Left lobe of liver (tissue), 2 donors: ENCODE results near the gene SLCO2A1. TPM values are rescaled to one million over a fixed set of nuclear protein-coding genes. Genes with fewer than 3 reads are reported as not detected.
A peak's percentile ranks its signal among the peaks of the same experiment; 100 is the strongest.

Experiments
- ATAC-seq: fragments of 200-7000 bp; cut with Tn5 transposase; one replicate; pipeline ENCODE4 v1.9.1; 2020; ENCODE audit warnings: mild to moderate bottlenecking, moderate library complexity
- DNase-seq: peaks from one replicate; pipeline ENCODE4 v3.0.0-alpha.2; 2020; ENCODE audit warnings: low spot score
- total RNA-seq: library from RNA; stranded (reverse); gene quantifications from one replicate; pipeline ENCODE4 v1.2.1, GENCODE V29; 2021
- donor health status: DM: no; HTN: no; CAD: no; lungs with moderate emphysema.
- donor health status: DM: no; HTN: yes; CAD: no.

The SLCO2A1 gene
- total RNA-seq, 1 donor from 2014 or later: 7.4 TPM

DNA sequence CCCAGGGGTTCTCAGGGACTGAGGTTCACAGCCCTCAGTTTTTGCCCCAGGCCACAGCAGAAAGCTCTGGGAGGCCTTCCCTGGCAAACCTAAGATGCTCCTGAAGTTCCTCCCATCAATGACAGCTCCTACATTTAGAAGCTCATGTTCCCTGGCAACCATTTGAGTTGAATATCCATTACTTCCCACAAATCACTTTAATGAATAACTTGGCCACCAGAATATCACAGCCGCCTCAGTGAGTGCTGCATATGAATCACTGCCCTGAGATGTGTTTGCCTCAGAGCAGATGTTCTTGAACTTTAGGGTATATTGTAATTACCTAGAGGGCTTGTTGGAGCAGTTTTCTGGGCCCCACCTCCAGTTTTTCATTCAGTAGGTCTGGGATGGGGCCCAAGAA is 27.4 kb downstream of the SLCO2A1 start:
- no peak for DNase-seq
- ATAC-seq: no peak

DNA sequence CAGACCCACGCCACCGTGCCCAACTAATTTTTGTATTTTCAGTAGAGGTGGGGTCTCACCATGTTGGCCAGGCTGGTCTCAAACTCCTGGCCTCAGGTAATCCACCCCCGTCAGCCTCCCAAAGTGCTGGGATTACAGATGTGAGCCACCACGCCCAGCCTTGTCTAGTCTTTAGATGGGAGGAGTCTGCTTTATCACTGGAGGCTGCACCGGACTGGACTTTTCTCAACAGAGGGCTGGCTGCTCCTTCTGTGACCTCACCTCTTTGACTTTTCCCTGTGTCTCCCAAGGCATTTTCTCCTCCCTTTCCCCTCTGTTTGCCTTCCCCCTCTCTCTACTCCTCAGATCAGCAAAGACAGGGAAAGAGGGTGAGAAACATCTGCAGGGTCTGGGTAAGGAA is 28.5 kb downstream of the SLCO2A1 start:
- no peak for ATAC-seq
- no peak for DNase-seq

DNA sequence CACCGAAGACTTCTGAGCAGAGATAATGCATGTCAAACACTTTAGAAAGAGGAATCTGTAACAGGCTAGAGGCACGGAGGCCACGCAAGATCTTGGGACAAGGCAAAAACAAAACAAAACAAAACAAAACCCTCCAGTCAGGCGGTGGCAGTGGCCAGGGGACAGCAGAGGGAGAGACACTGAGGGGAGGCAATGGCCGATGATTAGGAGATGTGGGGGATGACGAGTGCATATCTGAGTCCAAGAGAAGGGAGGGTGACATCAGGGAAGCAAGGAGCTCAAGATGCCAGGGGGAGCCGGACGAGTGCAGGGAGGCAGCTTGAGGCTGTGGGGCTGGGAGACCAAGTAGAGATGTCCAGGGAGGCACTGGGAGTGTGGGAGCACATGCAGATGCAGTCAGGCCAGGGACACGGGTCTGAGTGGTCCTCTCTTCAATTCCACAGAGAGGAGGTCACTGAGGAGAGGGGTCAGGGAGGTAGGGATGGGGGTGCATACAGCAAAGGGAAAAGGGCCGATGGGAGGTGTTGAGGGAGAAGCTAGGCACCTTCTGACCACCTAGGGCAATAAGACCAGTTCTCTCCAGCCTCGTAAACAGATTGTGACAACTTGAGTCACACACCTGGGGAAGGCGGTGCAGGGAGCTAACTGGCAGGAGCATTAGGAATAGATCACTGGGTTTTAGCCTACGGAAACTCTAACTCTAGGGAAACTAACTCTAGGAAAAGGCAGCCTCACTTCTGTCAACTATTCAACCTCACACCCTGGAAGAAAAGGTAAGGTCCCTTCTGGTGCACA is 29.6 kb downstream of the SLCO2A1 start:
- ATAC-seq (no peak), DNase-seq (no peak)

DNA sequence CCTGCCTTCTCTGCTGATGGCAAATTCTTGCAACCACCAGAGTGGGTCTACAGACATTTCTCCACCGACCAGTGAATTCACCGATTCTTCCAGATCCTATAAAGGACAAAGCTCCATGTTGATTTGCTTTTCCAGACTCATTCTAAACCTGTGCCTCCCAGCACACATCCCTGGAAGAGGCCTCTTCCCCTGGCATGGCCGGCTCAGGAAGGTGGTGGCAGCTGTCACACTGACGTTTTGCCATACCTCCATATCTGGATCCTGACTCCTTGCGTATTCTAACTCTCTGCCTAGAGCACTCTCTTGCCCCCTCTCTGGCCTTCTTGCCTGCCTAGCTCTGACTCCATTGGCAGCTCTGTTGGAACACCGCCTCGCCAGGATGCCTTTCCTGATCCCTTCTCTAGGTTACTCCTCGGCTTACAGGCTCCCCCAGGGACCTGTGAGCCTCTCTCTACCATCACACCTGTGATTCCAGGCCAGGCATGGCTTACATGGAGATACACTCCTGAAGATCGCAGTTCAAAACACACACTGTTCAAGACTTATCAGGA is 31.0 kb downstream of the SLCO2A1 start:
- ATAC-seq (no peak), DNase-seq (peak; percentile 12)

DNA sequence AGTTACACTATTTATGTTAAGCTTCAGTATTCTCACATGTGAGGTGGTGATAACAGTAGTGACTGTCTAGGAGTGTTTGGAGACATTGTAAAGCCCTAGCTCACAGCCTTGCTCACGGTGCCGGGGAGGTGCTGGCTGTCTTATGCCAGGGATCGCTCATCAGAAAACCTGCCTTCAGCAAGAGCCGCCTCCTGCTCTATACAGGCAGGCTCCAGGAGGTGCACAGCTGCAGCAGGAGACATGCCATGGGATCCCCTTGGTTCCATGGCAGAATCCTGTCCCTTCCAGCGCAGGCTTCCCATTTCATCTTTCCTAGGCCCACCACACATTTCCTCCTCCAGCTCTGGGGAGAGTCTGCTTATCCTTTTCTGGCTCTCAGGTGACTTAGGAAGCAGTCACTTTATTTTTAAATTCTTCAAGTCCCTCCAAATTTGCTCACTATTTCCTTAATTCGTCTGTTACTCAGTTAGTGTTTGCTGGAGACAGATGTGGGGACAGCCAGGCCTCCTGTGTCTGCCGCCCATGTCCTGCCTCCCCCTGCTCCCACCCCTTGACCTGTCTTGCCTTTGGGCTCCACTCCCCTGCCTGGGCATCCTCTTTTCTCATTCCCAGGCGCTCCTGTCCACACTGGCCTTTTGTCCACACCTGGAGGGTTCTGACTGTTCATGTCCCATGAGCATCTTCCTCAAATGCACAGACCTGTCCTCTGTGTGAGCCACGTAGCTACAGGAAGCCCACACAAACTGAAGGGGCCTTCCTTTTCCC is 31.7 kb downstream of the SLCO2A1 start:
- DNase-seq (peak; percentile 23), ATAC-seq (no peak)

DNA sequence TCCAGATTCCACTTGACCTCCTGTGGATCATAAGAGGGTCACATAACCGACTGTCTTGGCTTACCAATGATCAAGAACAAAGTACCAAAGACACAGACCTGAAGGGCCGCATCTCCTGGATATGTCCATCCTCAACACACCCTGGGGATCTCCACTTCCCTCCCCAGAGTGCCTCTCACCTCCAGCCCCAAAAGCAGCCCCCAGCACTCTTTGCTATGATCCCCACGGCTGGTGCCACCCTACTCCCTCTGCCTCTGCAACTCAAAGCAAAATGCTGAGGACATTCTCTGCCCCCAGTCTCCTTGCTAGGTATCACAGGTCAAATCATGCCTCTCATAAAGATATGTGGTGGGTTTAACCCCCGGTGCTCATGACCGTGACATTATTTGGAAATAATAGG is 32.7 kb downstream of the SLCO2A1 start:
- ATAC-seq (no peak), DNase-seq (peak; percentile 14)

DNA sequence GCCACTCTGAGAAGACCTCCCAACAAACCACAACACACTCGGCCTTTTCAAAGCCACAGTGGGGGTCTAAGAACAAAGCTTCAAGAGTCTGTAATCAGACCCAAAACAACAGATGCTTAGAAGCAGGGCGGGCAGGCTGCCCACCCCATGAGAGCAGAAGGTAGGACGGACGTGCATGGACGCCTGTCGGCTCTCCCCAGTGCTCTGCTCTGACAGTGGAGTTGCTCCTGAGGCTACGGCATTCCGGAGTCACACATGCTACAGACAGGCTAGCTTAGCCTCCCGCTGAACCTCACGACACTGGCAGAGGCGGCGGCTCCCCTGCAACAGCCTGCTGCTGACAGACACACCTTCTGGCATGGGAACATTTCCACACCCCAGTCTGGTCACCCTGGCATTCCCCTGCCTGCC is 33.5 kb downstream of the SLCO2A1 start:
- DNase-seq (peak; percentile 32), ATAC-seq (no peak)

DNA sequence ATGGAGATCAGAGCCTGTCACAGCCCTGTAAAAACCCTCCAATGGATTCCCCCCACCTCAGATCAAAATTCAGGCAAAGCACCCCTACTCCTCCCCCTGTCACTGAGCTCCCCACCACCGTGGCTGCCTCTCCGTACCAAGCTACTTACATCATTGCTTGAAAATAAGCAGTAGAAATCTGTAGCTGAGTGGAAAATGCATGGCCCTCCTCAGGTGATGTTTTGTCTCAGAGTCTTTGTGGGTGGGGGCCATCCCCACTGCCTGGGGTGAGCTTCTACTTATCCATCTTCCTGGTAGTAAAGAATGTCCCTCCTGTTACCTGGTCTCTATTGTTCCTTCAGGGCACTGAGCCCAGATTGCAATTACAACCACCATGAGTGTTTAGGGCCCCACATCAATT is 34.5 kb downstream of the SLCO2A1 start:
- no peak for ATAC-seq
- no peak for DNase-seq

DNA sequence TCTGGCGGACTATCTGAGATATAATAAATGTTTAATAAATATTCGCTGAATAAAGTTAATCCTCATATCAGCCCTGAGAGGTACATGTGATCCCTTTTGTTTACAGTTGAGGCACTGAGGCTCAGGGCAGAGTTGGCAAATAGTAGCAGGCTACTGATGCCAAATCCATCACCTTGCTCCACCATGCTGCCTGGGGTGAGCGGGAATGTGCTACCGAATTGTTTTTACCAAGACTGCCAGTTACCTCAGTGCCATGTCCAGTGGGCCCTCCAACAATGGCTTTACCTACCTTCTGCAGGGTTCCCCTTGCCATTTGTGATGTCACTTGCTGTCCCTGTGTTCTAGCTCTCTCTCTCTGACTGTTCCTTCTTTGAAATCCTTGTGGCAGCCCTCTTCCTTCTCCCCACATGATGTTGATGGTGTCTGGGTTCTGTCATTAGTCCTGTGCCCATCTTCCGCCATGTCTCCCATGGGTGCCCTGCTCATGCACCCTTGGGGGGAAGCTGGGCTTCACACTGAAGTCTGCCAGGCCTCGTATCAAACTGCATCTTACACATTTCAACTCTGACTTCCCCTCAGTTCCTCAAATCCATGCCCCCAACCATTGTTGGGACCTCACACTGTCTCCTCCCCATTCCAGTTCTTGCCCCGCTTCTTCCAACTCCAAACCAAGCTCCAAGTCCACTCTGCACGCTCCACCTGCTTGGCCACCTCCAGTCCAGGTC is 35.4 kb downstream of the SLCO2A1 start:
- no peak for ATAC-seq
- DNase-seq: no peak

DNA sequence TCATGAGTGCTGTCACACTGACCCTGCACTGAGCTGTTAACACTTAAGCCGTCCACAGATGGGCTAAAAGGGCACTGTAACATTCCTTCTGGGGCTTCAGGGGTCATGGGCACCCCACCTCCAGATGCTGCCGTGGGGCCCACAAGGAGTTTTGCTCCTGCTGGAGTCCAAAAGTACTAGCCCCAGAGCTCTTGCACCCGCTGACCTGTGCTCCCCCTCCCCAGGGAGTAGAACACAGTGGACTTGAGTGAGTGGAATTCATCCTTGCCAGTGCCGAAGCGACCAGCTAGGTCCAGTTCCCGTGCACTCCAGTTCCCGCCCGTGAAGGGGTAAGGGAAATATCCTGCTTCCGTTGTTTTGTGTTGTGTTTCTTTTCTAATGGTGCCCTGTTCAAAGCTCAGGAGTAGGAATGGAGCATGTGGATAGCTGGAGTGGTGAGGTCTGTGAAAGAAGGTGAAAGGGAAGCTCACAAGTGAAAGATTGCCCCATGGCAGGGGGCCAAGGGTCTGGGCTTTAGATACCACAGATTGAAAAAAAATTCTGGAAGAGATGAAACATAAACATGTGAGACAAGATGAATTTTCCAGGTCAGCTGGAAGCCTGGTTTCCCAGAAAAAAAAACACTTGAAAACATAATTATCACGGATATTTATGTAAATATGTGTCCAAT is 36.6 kb downstream of the SLCO2A1 start:
- ATAC-seq (no peak), DNase-seq (no peak)

DNA sequence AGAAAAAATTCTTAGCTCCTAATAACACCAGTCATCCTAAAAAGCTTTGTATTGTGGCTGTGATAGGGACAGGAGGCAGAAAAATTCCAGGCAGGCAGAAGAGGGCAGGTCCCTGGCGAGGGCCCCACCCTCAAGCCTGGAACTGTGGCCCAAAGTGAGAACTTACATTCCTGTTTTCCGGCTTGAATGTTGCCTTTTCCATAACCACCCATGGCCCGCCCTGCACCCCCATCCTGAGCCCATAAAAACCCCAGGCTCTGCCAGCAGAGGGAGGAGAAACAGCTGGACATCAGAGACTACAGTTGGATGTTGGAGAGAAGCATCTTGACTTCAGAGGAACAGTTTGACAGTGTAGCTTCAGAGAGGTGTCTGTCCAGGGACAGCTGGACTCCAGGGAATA is 37.3 kb downstream of the SLCO2A1 start:
- ATAC-seq (no peak), DNase-seq (no peak)

DNA sequence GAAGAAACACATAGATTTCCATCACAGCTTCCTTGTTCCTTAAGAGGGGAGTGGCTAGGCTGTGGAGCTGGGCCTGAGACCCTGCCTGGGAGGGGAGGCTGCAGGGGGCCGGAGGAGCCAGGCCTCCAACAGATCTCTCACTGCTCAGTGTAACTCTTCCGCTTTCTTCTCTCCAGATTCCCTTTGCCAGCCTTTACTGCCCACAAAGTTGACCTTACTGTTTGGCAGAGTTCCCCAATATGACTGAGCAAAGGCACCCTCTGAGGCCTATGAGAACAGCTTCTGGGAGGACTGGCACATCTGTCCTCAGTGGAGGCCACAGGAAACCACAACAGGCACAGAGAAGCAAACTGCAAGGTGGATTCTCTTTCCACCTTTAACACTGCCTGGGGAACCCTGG is 38.1 kb downstream of the SLCO2A1 start:
- ATAC-seq: peak; percentile 11
- DNase-seq: no peak

DNA sequence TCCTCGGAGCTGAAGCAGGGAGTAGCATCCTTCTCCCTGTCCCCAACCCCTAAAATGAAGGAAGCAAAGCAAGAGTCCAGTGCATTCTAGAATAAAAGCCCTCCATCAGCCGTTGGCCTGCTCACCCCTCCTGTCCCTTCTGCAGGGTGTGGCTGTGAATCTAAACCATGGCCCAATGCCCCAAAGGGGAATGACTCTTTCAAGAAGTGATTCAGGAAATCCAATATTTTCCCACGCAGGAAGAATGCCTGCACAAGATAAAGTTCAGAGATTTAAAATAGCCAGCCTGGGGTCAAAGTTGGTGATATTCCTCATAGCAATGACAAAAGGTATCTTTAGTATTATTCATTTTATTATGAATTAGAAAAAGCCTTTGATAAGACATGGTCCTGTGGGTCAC is 38.5 kb downstream of the SLCO2A1 start:
- peak; percentile 45 for ATAC-seq
- DNase-seq: no peak

DNA sequence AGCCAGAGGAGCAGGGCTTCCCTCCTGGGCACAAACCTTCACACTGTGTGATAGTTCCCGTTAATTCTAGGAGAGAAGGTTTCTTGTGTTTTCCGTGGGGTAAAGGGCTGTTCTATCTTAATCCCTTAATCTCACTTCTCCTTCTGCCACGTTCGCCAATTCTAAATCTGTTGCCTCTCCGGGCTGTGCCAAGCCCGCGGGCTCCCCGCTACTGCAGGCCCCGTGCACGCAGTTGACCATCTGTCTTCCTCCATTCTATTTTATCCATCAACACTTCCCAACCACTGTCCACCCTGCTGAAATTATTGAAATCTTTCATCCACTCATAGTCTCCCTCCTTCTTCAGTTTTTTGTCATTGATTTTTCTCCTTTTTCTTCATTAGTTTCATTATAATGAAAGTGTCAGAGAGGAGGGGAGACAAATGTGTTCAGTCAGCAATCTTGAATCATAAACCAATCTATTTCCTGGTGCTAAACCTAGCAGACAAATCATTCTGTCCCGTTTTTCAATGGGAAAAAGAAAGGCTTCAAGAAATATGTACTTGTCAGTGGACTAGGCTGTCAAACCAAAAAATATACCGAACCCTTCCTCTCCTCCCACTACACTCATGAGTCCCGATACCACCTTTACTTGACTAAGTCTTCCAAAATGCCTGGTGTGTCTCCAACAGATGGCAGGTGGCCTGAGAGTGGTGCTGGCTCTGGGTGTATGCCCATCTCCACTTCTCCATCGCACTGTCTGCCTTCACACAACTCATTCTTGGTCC is 39.6 kb downstream of the SLCO2A1 start:
- no peak for DNase-seq
- no peak for ATAC-seq

DNA sequence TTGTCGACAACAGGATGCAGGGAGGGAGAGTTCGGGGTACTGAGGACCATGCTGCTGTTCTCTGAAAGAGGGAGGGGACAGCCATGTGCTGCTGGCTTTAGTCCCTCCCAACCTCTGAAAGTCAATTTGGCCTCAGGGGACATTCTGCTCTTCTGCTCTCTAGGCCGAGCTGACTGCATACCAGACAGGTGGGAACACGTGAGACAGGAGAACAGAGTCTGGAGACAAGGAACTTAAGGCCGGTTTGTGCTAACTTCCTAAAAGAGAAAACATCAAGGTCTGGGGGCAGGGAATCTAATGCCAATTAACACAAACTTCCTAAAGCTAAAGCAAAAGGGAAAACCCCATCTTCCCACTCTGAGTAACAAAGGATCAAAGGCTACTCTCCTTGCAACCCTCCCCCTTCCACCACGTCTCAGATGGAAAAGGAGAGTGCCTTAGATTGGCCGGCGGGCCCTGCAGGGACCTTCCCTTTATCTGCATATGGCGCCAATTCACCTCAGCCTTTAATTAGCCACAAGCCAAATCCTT is 41.0 kb downstream of the SLCO2A1 start:
- ATAC-seq (no peak), DNase-seq (no peak)

DNA sequence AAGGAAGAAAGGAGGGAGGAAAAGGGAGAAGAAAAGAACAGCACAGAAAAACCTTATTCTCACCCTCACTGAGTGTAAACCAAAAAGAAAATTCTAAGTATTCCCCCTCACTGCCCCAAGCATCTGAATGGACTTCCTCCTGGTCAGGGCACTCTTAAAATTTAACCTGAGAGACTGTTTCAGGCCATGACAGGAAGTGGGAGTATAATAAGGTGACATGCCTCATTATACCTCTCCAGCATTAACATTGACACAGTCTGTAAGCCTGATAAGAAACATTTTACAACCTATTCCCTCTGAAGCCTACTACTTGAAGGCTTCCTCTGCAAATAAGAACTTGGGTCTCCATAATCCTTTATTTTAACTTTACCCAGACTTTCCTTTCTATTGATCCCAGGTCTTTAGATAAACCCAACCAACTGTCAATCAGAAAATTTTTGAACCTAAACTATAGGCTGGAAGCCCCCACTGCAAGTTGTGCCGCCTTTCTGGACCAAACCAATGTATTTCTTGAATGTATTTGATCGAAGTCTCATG is 41.7 kb downstream of the SLCO2A1 start:
- DNase-seq: no peak
- no peak for ATAC-seq

DNA sequence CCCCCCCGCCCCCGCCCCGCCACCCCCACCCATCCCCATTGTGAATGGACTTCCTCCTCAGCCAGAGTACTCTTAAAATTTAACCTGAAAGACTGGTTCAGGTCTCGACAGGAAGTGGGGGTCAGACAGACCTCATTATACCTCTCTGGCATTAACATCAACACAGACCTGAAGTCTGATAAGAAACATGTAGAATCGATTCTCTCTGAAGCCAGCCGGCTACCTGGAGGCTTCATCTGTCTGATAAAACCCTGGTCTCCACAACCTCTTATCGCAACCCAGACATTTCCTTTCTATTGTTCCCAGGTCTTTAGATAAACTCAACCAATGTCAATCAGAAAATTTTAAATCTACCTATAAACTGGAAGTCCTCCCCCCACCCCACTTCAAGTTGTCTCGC is 42.6 kb downstream of the SLCO2A1 start:
- DNase-seq (no peak), ATAC-seq (no peak)

DNA sequence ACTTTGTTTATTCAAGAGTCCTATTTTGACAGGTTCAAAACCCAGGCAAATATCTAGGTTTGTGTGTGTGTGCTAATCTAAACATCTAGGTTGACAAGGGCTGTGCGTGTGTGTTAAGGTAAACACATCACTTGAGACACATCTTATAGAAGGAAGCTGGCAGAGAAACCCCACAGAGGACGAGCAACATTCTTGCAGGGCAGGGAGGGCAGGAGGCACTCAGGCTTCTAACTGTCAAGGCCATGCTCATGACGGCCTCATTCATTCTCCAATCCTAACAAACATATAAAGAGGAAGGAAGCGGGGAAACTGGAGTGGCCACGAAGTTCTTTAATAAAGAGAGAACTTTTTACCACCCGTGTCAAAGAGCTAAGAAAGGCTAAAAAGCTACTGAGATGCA is 43.4 kb downstream of the SLCO2A1 start:
- DNase-seq: no peak
- no peak for ATAC-seq

DNA sequence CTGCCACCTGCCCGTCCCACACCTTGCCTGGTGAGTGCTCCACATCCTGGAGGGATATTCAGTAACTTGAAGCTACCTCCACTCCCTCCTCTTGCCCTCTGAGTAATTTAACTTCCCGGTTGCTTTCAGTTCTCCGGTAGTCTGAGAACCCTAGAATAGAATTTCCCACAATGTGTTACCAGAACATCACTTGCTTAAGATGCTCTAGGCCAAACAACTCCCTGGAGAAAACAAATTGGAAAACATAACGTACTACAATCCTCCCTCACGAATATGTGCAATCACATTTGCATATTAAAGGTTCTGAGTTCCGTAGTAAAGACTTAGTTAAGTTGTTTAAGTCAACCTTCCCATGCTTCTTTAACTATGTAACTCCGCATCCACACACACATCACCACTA is 44.8 kb downstream of the SLCO2A1 start:
- ATAC-seq (no peak), DNase-seq (no peak)
